HG02798 (cell line): ENCODE data around the gene ACTL10.
"Not testable (repeated sequence)": the region's sequence is repeated elsewhere in the genome, so short reads cannot be mapped to it uniquely, and the experiment has no call there.

ENCODE experiments used
- ATAC-seq: cut with Tn5 transposase; IDR thresholded peaks from one replicate; pipeline ENCODE4 v1.9.1; 2021; ENCODE audit warnings: mild to moderate bottlenecking; ENCODE audit not compliant: unreplicated experiment, poor library complexity

The ACTL10 gene

DNA sequence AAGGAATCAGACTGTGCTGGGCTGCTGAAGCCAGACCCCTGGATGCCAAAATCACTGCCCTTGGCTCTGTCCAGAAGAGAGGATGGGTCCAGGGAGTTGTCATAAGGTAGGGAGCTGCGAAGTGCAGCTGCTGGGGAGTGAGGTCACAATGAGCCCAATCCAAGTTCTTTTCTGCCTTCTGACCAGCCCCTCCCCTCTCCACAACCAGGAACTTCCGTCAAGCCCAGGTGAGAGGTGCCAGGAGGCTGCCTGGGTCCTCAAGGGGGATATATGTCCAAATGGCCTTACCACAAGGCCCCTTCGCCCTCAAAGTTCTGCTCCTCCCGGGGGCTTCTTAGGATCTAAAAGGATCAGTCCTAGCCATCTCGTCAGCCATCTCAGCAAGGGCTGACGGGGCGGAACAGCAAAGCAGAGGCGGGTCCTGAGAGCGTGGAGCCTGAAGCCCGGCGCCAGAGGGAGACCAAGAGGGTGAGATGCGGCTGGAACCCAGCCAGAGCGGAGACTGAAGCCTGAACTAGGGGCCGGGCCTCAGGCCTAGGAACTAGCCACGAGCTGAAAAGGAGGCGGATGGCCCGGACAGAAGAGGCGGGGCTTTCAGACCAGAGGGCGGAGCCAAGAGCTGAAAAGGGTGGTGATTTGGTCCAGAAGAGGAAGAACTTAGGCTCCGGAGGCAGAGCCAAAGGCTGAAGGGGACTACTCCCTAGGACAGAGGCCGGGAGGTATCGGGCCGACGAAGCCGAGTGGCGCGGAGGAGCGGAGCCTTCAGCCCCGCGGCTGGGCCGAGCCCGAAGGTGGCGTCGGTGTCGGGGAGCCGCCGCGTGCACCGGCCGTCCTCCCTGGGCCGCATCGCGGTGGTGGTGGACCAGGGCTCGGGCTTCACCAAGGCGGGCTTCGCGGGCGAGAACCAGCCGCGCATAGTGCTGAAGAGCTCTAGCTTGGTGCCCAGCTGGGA, at the start of gene ACTL10:
Gene ACTL10 (plus strand): TSS at position 651 of the 952 bp plus-strand sequence. CDS start 555 bp downstream, outside the sequence.
- peak; percentile 72 for ATAC-seq

DNA sequence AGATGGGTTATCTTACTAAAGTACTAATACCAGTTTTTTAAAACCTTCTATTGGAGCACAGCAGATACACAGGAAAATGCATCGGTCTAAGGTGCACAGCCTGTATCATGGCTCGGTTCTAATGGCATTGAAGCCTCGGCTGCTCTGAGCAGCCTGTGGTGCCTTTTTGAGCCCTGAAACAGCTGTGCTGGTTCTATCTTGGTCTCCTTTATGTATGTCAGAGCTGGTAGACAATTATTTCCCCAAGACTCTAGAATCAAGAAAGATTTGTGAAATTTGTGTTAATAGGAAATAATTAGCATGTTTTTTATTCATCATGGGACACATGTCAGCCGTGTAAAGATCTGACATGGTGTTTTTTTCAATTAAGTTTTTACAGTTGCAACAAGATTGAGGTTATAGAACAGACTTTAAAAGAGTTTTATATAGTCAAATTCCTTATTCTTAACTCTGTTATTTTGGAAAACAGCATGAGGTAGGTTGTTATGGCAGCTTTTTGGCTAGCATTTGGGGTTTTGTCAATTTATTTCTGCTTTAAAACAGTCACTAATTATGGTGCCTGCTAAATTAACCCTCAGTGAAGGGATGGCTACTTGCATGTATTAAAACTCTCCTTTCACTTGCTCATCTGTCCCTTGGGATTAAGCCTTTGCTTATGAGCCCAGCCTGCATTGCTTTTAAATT, 44.9 kb upstream of the ACTL10 start:
- ATAC-seq = no peak

DNA sequence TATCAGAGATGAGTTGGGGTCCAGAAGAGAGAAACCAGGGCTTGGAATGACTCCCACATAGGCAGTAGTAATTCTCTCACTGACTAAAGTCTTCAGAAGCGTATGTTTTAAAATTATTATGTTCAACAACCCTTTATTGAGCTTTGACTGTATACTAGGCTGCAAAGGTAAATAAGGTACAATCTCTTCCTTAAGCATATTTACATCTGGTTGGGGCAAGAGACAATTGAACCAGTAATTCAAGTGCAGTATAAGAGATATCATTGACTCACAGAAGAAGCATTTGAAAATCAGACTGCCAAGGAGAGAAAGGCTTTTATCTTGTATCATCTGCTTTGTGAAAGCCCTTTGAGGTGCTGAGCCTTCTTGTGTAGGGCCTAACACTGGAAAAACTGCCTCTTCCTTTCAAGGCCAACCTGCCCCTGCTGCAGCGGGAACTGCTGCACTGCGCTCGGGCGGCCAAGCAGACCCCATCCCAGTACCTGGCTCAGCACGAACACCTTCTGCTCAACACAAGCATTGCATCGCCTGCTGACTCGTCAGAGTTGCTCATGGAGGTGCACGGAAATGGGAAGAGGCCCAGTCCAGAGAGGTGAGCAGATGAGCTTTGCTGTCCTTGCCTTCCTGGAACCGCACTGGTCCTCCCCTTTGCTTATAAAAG, 43.9 kb upstream of the ACTL10 start:
- ATAC-seq = no peak

DNA sequence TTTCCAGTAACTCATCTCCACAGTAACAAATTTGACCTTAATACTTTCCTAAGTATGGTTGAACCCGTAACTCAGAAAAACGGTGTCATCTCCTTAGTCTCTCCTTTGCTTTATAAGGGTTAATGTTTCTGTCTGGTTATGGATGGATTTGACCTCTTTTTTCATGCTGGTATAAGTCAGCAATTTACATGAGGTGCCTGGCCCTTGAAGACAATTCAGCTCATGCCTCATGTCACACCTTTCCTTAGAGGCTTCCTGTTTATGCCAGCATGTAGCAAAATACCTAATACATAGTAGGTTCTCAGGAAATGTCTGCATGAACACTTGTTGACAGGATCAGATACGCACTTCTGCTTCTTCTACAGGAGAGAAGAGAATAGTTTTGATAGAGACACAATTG, 42.3 kb upstream of the ACTL10 start:
- no peak for ATAC-seq

DNA sequence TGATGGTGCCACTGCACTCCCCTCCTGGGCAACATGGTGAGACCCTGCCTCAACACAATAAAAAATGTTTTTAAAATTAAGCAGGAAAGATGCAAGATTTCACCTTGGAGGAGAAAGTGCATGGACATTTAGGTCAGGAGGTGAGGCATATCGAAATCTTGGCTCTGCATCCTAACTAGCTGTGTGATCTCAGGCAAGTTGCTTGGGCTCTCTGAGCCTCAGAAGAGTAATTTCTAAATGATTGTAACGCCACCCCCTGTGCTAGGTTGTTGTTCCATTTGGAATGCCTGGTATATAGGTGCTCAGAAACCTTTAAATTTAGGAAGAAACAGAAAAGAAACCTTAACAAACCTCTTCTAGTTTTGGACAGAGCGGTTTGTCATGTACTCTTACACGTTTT, 40.6 kb upstream of the ACTL10 start:
- no peak for ATAC-seq

DNA sequence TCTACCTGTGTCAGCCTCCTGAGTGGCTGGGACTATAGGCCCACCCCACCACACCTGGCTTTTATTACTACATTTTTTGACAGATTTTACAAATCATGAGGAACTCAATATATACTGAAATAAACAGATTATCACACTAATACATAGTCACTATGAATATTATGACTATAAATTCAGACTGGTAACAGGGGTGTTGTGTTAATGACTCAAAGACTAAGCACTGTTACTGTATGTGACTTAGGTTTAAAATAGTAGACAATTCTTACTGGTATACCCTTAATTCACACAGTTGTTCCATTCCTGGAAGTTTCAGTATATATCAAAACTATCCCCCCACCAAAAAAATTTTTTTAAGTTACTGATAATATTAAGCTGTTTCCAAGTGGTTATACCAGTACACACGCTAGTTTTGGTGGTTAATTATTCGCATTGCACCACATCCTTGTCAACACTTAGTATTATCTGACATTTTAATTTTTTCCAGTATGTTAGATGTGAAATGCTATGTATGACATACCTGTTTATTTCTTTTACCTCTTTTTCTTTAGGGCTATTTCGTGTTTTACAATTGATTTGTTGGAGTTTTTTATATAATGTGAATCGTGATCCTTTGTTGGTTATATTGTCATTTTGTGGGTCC, 39.0 kb upstream of the ACTL10 start:
- no peak for ATAC-seq

DNA sequence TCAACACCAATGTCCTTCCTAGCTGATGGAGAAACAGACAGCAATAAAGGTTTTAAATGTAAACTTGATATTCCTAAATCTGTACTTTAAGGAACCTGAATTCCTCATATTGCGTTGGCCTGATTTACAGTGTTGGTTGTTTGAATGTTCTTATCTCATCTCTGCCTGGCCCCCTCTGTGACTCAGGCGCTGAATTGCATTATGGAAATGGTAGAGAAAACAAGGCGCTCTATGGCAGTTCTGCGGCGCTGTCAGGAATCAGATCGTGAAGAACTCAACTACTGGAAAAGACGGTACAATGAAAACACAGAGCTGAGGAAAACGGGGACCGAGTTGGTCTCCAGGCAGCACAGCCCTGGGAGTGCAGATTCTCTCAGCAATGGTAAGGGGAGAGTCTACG, 37.2 kb upstream of the ACTL10 start:
- no peak for ATAC-seq

DNA sequence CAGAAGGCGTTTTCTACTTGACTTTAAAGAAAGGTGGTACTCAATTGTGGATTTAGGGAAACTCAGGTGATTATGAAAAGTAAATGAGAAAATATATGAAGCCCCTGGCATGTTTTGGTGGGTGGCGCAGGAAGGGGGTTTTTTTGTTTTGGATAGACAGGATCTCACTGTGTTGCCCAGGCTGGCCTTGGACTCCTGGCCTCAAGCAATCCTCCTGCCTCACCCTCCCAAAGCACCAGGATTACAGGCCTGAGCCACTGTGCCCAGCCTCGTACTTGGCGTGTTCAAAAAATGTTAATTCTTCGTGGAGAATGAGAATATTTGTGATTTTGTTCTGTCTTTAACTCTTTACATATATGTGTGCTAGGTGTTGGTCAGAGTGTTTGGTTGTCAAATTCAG, 36.8 kb upstream of the ACTL10 start:
- no peak for ATAC-seq

DNA sequence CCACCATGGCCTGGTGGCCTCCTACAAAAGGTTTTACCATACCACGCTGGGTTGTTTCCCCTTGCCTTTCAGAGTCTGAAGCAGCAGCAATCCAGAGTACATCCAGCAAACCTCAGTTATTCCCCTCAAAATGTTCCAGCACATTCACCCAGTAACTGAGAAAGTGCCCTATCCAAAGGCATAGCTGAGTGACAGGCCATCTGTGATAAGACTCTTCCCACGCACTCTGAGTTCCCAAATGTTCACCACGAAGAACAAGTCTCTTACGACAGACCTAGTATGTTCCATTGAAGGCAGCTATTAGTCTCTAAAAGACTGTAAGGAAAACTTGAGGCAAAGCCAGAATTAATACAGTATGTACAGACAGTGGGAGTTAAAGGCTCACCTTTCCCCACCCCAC, 36.2 kb upstream of the ACTL10 start:
- ATAC-seq = no peak

DNA sequence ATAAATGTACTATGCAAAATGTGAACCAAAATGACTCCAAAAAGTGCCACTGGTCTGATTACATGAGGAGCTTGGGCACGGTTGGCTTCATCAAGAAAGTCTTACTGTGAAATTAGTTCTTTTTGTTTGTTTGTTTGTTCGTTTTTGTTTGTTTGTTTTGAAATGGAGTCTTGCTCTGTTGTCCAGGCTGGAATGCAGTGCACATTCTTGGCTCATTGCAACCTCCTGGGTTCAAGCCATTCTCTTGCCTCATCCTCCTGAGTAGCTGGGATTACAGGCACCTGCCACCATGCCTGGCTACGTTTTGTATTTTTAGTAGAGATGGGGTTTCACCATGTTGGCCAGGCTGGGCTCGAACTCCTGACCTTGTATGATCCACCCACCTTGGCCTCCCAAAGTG, 34.8 kb upstream of the ACTL10 start:
- ATAC-seq = not testable (repeated sequence)

DNA sequence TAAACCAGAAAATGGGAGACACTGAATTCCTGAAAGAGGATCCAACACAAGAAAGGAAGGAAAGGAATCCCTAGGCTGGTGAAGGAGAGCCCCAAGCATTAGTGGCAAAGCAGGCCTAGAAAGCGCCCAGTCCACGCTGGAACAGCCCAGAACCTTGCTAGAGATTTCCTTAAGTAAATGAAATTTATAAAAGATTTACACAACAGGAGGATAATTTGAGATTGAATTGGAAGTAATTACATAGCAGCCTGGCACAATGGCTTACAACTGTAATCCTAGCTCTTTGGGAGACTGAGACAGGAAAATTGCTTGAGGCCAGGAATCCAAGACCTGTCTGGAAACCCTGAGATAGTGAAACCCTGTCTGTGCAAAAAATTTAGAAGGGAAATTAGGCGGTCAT, 31.4 kb upstream of the ACTL10 start:
- ATAC-seq = no peak

DNA sequence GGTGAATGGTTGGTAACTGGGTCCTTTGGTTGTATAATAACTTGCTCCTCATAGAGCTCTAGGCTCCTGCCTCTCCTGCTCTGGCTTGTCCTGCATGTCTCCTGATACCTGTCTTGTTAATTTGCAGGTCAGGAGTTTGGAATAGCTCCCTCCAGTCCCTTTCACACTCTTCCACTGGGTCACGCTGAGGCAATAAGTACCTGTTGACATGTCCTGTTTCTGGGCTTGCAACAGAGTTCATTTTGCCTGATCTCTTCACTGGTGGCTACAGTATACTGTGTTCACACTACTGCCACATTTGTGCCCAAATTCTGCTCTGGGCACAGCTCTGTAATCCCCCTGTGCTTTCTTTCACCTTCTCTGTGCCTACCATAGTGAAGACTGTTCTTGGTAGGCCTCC, 30.0 kb upstream of the ACTL10 start:
- no peak for ATAC-seq

DNA sequence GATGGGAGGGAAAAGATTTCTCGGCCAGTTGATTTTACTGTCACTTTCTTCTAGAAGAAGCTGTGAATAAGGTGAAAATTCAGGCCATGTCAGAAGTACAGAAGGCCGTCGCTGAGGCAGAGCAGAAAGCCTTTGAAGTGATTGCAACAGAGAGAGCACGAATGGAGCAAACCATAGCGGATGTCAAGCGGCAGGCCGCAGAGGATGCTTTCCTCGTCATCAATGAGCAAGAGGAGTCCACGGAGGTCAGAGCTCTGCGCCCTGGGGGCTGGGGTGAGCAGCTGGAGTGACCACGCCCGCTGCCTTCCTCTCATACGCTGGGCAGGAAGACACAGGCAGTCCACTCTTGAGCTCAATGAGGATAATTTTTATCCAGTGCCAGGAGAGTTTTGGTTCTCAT, 26.5 kb upstream of the ACTL10 start:
- ATAC-seq = no peak

DNA sequence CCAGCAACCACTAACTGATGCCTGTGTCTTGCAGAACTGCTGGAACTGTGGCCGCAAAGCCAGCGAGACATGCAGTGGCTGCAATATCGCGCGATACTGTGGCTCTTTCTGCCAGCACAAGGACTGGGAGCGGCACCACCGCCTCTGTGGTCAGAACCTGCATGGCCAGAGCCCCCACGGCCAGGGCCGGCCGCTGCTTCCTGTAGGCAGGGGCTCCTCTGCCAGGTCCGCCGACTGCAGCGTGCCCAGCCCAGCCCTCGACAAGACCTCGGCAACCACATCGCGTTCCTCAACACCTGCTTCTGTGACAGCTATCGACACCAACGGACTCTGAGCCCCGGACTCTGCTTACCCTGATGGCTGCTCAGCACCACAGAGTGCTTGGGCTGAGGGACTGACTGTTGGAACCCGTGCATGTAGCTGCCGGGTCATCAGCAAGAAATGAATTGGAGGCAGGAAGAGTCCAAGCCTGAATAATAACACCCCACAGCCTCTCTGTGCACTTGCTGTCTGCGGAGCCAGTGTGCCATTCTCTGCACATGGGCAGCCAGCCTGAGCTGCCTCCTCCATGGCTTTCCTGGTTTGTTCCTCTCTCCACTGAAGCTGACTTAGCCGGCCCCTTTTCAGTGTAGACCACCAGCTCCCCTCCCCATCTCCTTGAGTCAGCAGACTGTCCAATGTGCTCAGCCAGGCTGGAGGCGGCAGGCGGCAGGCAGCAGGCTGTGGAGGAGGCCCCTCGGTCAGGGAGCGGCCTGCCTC, 22.3 kb upstream of the ACTL10 start:
- ATAC-seq = no peak

DNA sequence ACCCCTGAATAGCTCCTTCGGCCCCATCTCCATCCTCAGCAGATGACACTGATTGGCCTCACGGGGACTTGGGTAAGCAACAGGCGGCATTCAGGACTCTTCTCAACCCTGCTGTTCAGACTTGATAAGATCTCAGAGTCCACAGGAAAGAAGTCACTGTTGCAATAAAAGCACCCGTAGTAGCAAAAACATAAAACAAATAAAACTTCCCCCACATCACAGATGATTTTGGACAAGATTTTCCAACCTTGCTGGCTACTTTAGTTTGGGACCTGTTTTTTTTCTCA, 21.7 kb upstream of the ACTL10 start:
- no peak for ATAC-seq

DNA sequence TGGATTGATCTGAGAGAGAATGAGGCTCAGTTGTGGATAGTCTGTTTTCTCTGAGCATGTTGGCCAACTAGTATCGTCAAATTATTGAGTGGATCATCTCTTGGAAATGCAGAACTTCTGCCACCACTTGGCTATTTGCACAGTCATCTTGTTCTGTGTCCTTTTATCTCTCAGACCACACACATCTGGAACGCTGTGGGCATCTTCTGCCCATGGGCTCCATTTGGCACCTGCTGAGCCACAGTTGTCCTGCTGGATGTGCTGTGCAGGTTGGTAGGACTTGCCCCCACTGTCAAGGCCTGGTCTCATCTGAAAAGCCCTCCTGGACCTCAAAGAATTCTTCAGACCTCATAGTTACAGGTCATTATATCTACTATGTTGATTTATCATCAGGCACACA, 21.3 kb upstream of the ACTL10 start:
- ATAC-seq = no peak

DNA sequence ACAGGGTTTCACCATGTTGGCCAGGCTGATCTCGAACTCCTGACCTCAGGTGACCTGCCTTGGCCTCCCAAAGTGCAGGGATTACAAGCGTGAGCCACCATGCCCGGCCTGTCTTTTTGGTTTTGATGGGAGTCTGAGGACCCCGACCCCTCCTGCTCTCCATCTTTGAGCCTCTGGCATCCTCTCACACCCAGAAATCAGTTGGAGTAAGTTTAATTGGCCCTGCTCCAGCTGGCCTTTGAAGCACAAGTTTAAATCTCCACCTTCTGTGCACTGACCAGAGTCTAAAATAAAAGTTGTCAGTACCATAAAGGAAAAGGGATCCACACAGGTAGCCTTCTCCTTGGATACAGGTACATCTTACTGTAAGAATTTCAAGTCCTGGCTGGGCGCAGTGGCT, 20.6 kb upstream of the ACTL10 start:
- no peak for ATAC-seq

DNA sequence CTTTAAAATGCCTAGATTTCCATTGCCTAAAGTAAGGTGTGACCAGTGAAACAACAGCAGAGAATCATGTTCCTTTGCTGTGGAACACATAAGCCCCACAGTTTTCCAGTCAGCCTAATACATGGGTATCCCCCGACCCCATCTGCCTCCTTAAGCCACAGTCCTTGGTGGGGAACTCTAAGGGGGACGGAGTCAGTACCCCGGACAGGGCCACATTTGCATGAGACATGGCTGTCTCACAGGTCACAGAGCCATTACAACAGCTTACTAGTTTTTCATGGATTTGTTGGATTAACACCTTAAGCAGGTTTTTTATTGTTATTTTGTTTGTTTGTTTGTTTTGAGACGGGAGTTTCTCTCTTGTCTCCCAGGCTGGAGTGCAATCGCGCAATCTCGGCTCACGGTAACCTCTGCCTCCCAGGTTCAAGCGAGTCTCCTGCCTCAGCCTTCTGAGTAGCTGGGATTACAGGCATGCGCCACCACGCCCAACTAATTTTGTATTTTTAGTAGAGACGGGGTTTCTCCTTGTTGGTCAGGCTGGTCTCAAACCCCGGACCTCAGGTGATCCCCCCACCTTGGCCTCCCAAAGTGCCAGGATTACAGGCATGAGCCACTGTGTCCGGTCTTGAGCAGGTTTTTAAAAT, 19.7 kb upstream of the ACTL10 start:
- ATAC-seq = not testable (repeated sequence)

DNA sequence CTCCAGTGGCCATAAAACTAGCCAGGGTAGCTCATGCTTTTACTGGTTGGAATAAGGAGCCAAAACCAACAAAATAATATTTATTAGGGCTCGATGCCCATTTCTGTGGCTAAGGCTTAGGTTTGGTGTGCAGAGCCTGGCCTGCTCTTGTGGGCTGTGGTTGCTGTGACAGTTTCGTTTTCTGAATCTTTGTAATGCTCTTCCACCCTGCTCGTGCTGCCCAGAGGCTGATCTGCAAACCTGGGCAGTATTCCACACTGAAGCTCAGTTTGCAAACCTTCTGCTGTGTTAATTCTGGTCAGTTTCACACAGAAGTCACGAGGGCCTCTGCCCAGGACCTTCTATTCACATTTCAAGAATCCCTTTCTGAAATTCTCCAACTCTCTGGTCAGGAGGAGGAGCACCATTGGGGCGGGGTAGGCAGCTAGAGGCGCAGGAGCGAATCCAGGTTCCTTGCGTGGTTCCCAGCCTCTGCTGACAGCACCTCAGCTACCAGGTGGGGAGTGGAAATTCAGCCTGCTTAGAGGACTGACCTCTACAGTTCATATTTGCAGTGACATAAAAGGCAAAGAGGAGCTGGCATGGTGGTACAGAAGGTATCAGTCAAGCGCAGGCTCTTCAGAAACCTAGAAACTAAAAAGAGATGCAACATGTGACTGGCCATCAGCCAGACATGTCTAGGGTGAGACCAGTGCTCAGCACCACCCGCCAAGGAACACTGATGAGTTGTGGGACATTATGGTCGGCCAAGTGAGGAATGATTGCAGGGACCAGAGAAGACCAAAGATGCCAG, 18.9 kb upstream of the ACTL10 start:
- ATAC-seq = peak; percentile 64
